GM19397 (cell line): ENCODE results near the gene FXYD6.
A peak's percentile ranks its signal among the peaks of the same experiment; 100 is the strongest.

Experiments
- ATAC-seq: cut with Tn5 transposase; IDR thresholded peaks from one replicate; pipeline ENCODE4 v1.9.1; 2021; ENCODE audit warnings: mild to moderate bottlenecking, moderate library complexity; ENCODE audit not compliant: unreplicated experiment

FXYD6 gene

DNA sequence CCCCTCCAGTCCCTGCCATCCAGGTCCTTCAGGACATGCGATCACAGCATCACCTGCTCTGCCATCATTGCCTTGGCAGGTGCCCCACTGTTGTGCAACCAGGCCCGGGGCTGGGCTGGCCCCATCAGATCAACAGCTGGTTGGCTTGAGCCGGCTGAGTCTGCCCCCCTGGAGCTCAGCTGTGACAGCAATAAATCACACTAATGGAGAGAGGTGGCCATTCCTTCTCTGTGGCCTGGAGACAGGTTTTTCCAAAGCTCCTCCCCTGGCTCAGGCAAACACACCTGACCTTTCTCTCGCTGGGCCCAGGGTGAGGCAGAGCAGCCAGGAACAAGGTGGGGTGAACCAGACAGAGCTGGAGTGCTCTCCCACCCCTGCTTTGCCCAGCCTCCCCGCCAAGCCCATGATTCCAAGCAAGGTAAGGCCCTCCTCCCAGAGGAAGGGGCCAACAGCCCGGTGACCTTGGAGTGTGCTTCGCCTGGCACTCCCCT is 43.0 kb downstream of the FXYD6 start:
- no peak for ATAC-seq

DNA sequence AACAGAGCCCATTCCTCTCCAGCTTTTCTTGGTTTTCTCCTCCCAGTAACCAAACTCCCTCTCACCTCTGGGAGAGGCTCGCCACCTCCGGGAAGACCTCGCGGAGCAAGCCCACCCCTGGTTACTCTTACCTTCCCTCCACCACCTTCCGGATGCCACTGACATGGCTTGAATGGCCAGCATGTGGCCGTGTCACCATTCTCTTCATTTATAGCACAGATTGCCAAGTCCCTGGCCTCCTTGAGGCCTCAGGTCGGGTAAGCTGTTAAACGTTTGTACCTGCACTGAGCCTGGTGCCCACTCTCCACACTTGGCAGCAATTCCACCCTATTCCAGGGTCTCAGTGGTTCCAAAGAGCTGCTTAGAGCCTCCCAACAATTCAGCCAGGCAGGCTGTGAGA is 43.9 kb downstream of the FXYD6 start:
- ATAC-seq, result no peak

DNA sequence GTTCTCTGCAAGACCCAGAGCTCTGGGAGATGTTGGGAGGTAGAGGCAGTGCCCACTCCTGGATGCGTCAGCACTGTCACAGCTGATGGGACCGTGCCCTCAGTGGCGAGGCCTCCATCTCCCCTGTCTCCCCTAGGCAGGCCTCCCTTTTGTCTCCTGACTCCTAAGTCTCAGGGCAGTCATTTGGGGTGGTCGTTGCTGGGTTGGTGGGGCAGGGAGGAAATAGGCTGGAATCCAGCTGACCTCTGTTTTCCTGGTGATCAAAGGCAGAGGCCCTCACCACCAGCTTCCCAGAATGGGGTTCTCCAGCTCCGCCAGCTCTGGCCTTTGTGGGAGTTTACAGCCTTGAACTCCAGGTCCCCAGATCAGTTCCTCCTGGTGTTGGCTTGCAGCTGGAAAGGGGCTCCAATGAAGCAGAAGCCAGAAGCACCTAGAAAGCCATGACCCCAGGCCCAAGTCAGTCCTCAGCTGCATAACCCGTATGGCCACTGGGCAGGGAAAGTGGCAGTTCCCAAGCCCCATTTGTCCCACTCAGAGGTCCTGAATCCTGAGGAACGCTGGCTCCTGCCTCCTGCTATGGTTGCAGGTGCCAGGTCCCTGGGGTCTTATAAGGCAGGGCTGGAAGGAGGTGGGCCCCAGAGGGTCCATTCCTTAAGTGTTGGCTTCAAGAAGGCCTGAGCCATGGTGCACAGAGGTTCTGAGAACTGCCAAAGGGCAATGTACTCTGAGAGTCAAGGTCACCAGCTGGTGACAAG is 44.6 kb downstream of the FXYD6 start:
- no peak for ATAC-seq

DNA sequence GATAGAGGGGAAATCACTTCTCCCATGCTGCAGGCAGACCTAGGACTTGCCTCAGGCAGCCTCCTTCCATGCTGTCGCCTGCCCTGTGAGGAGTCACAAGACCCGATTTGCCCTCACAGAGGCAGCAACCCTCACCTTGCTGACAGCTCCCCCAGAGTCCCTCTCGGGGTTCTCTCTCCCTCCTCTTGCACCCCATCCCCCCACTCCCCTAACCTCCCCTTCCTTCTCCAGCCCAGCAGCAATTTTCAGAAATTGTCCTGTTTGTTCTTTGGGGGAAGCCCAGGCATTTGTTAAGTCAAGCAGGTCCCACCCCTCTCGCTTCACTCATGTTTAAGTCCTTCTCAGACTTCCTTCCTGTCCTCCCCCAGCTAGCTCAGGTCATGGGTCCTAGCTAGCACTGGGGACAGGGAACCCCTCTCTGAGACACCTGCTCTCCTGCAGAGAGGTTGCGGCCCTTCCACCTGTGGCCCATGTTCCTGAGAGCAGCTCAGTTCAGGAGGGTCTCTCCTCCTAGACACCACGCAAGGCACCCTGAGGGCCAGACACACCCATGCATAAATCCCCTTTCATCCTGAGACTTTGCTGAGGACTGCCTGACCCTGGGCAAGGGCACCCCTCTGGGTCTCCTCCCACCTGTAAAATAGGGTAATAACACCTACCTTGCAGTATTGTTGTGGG is 45.6 kb downstream of the FXYD6 start:
- no peak for ATAC-seq

DNA sequence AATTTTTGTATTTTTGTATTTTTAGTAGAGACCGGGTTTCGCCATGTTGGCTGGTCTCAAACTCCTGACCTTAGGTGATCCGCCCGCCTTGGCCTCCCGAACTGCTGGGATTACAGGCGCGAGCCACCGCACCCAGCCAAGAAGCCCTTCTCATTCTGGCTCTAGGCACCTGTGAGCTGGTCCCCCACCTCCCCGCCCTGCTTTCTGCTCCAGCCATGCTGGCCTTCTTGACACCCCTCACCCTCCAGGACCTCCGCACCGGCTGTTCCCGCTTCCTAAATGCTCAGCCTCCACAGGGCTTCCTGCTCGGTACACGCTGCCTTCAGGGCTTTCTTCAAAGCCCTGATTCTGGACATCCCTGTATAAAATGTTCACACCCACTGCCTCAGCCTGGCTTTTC is 46.4 kb downstream of the FXYD6 start:
- ATAC-seq, result no peak

DNA sequence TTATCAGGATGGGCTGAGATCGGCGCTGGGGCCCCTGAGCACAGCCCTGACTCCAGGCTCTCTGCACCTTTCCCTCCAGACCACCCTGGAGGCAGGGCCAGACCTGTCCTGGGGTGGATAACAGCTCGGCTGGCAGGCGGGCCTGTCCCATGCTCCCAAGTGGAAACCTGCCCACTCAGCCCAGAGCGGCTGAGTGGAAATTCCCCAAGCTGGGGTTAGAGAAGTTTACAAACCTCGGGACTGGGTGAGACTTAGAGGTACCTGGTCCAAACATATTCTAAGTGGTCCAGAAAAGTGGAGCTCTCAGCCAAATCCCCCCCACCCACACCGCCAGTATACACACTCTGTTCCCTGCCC is 47.1 kb downstream of the FXYD6 start:
- ATAC-seq, result no peak

DNA sequence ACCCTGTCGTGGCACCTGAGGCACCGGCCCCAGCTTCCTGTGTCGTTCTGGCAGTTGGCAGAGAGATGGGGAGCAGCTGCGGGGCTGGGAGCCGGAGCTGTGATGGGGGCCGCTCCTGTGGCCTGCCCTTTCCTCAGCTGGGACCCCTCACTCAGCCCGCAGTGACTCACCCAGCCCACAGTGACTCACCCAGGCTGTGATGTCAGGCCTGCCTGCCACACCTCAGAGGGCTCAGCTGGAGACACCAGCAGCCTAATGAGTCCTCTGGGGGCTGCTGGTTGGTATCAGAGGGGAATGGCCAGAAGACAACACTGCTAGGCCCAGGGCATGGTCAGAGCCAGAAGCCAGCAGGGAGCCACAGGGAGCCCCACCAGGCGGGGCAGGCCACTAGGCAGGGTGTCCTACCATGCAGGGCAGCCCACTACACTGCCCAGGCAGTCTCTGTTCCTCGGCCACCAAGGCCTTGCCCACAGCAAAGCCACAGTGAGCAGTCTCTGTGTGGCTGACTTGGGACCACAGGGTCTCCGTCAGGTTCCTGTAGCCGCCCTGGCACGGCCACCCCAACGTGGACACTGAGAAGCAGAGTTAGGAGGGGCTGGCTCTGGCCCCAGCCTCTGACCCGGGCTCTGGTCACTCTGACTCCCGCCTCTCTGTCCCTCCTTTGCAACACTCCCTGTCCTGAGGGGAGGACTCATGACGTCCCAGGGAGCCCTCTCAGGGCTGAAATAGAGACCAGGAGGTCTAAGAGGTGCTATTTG is 47.7 kb downstream of the FXYD6 start:
- peak; percentile 59 for ATAC-seq

DNA sequence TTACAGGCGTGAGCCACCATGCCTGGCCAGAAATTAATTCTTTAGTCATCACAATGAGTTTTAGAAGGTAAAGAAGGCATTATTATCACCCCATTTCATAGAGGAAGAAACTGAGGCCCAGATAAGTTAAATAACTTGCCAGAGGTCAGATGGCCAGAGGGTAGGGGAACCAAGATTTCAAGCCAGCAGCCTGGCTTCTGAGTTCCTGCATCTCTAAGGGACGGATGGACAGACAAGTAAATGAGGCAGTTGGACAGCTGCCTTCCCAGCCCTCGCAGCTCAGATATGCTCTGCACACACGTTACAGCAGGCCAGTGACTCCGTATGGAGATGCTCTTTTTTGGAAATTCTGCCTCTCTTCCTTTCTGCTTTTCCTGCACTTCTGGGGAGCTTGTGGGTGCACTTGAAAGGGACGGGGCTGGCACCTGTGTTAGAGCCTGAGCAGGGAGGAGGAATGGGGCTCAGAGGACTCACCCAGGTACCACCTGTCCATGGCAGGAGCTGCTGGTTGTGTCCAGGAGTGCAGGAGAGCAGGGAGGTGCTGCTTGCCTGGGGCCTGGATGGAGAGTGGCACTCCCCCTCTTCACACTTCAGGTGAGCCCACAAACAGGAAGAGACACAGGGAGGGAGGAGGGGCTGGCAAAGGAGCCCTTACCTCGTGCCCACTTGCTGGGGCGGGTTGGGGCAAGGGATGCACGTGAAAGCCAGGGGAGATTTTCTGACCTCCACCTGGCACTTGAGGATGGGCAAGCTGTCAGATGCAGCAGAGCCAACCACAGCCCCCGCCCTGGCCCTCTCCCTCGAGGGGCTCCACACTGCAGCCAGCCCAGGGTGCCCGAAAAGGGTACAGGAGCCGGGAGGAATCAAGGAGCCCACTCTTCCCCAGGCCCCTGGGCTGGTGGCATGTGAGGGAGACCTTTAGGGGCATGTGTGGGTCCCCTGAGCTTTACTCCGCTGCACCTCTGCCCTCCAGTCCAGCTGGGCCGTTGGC is 48.6 kb downstream of the FXYD6 start:
- no peak for ATAC-seq

DNA sequence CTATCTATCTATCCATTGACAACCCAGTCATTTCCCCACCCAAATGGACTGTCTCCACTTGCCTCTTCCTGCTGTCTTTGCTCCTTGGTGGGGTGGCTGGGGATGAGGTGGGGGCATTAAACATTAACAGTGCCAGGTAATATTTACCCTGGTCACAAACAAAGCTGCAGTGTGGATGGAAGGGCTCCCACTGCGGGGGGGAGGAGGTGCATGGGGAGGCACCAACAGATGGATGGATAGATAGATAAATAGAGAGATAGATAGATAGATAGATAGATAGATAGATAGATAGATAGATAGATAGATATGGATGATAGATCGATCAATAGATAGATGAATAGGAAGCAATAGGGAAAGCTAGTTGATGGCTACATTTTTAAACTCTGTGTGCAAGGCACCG is 49.6 kb downstream of the FXYD6 start:
- no peak for ATAC-seq

DNA sequence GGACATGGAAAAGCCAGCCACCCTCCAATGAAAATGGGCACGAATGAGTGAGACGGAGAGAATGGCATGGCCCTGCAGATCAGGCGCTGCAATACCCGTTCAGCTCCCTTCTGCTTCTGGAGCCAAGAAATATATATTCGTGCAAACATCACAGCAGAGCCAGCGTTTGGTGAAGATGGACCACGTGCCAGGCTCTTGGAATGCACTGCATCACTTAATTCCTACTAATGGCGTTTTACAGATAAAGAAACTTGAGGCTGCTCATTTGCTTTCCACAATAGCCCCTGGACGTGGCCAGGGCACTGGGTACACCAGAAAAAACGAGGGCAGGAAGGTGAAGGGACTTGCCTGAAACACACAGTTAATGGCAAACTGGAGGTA is 50.3 kb downstream of the FXYD6 start:
- no peak for ATAC-seq

DNA sequence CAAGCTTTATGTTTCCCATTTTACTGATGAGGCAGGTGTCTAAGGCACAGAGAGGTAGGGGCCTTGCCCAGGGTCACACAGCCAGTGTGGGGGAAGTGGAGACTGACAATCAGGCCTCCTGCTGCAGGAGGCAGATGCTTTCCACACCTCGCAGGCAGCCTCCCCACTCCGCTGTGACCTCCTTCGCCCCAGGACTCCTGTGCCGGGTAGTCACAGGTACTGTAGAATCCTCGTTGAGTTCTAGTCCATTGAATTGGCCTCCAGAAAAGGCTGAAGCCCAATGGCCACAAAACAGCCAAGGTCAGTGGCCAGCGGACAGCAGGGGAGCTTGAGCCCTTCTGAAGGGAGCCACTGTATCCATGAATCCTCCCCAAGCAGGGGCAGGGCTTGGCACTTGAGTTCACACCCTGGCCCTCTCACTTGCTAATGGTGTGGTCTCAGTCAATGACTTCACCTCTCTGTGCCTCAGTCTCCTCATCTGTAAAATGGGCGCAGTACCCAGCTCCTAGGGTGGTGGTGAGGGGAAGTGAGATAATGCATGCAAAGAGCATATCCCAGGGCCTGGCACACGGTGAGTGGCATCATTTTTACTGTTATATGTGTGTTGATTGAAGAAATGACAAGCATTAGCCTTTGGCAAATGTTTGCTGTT is 50.8 kb downstream of the FXYD6 start:
- ATAC-seq, result no peak

DNA sequence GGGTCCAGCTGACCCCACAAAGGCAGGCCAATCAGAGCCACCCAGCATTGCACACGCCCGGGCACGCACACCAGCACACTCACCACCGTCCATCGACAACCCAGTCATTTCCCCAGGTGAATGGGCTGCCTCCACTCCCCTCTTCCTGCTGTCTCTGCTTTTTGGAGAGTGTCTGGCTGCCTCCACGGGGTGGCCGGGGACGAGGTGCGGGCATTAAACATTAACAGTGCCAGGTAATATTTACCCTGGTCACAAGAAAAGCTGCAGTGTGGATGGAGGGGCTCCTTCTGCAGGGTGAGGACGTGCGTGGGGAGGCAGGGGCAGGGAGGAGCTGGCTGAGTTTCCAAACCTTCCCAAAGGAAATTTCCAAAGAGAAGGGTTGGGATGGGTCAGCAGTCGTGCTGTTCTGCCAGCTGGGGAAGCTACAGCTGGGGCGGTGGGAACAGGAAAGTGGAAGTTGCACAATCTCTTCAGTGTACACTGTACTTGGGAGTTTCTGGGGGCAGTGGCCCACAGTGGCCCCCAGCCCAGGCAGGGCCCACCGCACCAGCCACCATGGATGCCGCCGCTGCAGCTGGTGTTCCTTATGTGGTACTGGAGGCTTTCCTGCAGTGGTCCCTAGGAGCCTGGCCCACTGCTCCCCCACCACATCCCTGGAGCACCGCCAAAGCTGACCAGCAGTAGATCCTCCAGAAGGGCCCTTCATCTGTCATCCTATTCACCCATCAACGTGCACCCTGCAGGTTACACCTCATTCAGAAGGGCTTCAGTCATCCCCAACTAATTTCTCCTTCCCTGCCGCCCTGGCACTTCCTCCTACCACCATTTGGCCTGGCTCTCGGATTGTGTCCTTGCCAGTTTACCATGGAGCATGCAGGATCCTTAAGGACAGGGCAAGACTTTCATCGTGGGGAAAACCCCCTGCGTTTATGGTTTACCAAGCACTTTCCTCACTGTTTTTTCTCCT is 51.6 kb downstream of the FXYD6 start, which contains the start of gene FXYD2:
TSS of gene FXYD2 (minus strand) at position 174 of the 967 bp plus-strand sequence. CDS start at position 108, 66 bp downstream.
- no peak for ATAC-seq

DNA sequence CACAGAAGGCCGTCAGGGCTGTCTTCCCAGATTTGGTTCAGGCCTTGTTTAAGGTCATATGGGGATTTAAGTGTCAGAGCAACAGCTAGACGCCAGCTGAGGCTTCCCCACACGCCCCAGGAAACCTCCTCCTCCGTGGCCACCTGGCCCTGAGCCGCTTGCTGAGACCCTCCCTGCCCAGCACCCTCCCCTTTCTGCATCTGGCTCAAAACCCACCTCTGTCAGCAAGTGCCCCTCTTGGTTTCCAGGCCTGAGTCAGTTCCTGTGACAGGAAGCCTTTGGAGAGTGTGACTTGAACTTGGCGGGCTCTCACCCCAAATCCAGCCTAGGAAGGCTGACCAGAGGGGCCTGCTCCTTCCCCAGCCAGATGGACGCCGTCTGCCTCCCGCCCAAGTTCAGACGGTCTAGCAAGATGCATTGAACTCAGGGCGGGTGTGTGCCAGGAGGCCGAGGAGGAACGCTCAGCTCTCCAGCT is 52.5 kb downstream of the FXYD6 start:
- no peak for ATAC-seq

DNA sequence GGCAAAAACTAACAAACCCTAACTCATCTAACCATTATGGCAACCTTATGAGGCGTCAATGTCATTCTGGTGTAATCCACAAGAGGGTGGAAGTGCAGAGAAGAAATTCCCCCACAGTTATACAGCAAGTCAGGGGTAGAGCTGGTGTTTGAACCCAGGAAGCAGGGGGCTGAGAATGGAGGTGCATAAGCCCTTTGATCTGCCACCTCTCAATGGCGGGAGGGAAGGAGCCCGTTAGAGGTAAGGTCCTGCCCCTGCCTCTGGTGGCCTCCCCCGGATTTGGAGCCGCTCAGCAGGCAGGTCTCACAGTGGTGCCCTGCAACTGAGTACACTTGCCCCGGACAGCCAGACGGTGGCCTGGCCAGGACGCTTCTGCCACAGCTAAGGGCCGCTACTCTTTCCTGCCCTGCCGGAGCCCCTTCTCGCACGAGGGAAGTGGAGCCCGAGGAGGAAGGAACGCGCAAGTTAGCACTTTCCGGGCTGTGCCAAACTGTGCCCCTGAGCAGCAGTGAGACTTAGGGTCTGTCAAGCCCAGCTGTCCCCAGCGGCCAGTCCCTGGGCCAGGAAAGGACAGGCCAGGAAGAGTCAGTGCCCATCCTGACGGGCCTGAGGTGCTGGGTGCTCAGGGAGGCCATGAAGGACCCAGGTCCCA is 53.0 kb downstream of the FXYD6 start:
- ATAC-seq, result no peak

DNA sequence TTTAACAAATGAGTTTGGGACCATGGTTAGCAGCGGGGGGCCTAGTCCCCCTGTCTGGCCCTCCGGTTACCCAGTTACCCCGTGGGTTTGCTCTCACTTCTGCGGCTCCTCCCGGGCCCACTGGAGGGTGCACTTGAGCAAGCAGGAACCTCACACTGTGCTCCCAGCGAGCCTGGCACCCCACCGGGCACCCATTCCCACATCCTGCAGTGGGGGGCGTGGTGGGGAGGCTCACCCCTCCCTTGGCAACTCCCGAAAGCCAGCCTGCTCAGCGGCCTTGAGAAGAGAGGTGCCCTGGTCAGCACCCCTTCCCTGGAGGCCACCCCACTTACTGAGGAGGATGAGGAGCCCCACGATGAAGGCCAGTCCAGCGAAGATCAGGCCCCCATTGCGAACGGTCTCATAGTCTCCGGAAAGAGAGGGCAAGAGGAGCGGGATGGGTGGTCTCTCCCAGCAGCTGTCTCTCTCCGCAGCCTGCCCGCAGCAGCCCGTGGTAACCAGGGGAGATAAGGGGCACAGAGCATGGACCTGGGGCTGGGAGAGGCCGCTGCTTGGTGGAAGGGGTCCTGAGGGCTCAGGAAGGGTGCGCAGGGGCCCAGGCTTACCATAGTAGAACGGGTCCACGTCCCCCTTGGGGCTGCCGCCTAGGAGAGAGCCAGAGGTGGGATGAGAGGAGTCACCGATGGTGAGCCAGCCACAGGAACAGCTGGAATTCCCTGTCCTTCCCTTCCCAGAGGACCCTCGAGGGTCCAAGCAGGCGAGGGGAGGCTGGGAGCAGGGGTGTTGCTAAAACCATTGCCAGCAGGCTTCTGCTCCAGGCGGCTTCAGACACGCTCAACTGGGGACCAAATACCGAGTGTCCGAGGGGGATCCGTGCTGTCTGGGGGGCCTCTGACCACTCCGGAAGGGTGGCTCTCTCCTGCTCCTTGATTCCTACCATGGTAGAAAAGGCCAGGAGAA is 54.1 kb downstream of the FXYD6 start:
- no peak for ATAC-seq

DNA sequence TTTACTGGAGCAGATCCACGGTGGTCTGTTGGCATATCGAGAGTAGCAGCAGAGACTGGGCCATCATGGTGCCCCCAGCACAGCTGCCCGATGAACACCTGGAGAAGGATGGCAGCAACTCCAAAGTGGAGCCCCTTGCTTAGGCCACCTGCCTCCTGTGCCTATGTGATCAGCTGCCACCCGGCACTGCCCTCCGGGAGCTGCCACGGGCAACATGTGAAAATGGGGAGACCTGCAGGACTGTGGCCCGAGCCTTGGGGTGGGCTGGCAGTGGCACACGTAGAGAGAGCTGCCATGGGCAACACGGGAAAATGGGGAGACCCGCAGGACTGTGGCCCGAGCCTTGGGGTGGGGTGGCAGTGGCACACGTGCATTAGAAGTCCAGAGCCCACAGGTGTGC is 55.0 kb downstream of the FXYD6 start:
- ATAC-seq, result no peak

DNA sequence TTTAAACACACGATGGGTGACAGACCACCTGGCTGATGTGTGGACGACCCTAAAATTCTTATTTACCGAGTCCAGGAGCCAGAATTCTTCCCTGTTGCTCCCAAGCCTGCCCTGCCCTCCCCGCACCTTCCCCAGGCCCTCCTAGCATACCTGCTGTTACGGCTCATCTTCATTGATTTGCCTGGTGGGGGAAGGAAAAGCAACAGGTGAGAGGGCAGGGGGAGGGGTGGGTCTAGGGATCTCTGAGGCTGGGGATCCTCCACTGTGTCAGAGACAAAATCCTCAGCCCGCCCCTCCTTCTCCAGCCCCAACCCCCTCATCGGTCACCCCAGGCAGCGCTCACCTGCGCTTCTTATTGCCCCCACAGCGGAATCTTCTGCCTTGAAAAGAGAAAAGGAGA is 55.9 kb downstream of the FXYD6 start:
- no peak for ATAC-seq
